Right lobe of liver (tissue), 6 donors: Measurements from ENCODE around the gene KDM4C. TPM values are rescaled to one million over a fixed set of nuclear protein-coding genes. Genes with fewer than 3 reads are reported as not detected.

Source experiments
- ATAC-seq, 4 donors: fragments of 200-7000 bp; cut with Tn5 transposase; one replicate each; pipeline ENCODE4 v1.9.1; 2020; ENCODE audit warnings: mild to moderate bottlenecking in 4 of 4, moderate library complexity in 4 of 4
- DNase-seq, 3 donors: peaks; one replicate each; pipeline ENCODE4 v3.0.0-alpha.2; 2020
- H3K27ac ChIP-seq, 3 donors: fragments of 200-600 bp; one replicate each; pipeline ENCODE4 v1.8.0; 2022
- H3K27me3 ChIP-seq, 2 donors: fragments of 200-600 bp; one replicate each; pipeline ENCODE4 v1.8.0; 2022
- H3K36me3 ChIP-seq, 4 donors: fragments of 200-600 bp; sonication (generic) in 1 of 4; one replicate each; pipeline versions ENCODE4 v1.5.1 to v1.8.0; 2017 to 2022; ENCODE audit warnings: control low read depth in 1 of 4
- H3K4me1 ChIP-seq, 4 donors: fragments of 200-600 bp; sonication (generic) in 1 of 4; one replicate each; pipeline versions ENCODE4 v1.5.1 to v1.8.0; 2017 to 2022; ENCODE audit warnings: control low read depth in 1 of 4
- H3K4me3 ChIP-seq, 3 donors: fragments of 200-600 bp; one replicate each; pipeline ENCODE4 v1.8.0; 2022
- H3K9me3 ChIP-seq, 4 donors: fragments of 200-600 bp; sonication (generic) in 1 of 4; one replicate each; pipeline versions ENCODE4 v1.5.1 to v1.8.0; 2017 to 2022; ENCODE audit warnings: control low read depth in 1 of 4
- CTCF ChIP-seq, 4 donors: fragments of 200-600 bp in 3 of 4; fragments of 450-650 bp in 1 of 4; IDR thresholded peaks; one replicate each; pipeline versions ENCODE4 v1.5.1 to v1.8.0; 2016 to 2022; ENCODE audit warnings: antibody characterized with exemption in 4 of 4, mild to moderate bottlenecking in 2 of 4
- POLR2A ChIP-seq: fragments of 450-650 bp; IDR thresholded peaks from one replicate; pipeline ENCODE4 v1.6.1; 2017; ENCODE audit warnings: antibody characterized with exemption, mild to moderate bottlenecking
- whole genome bisulfite sequencing: methylation state at CpG from one replicate; pipeline ENCODE4 v1.1.6; 2018; ENCODE audit warnings: low coverage, low lambda C conversion rate; ENCODE audit not compliant: insufficient coverage; ENCODE audit errors: missing lambda C conversion rate; 5-methylcytosine and 5-hydroxymethylcytosine counted together
- intact Hi-C, 2 donors: fragments of 100-400 bp; cut with DNase I; formaldehyde crosslinking; loops; one replicate each; pipeline versions ENCODE4 v1.11.2 to v1.14.1; 2022
- total RNA-seq, 6 experiments: library from RNA; depleted of rRNA in 2 of 6; stranded (reverse); fragments of >200 nt in 2 of 6; fragmentation: NEBNext Ultra II Directional in 3 of 6; extraction: Animal tissue kit (Norgen Biotek cat#: 25700) in 3 of 6; gene quantifications; one replicate each; pipeline versions ENCODE4 v1.1.0 to v1.2.4, GENCODE V29; 2016 to 2023
- donor health status: DM: no; HTN: yes; CAD: no.
- donor health status: DM: no; HTN: no; CAD: no.
- donor health status: DM: no; HTN: no; CAD: no.
- donor health status: DM: no; HTN: yes; CAD: no.
- donor health status: DM: no; HTN: yes; CAD: no.

The KDM4C gene
- total RNA-seq, 6 experiments from 2014 or later: 14.1 to 20.9 (median 15.3) TPM

GRCh38 chr9:7097040-7097715 is 339.4 kb downstream of the KDM4C start:
- Histone ChIP-seq H3K9me3 (no peaks in the 10 kb centered on the region), H3K4me1 (no peaks in the 10 kb centered on the region), H3K27me3 (no peaks in the 10 kb centered on the region), H3K36me3 (no peaks in the 10 kb centered on the region), H3K4me3 (no peak overlapping the region), H3K27ac (no peak overlapping the region)
- TF ChIP-seq POLR2A (no peak), CTCF (IDR thresholded peaks at IDR 0.05) (no peak)
- intact Hi-C loops: no loop called here
- 85% methylated on average over 5 of the region's 7 CpGs for WGBS
- ATAC-seq (no peak), DNase-seq (no peak)

GRCh38 chr9:7097785-7098752 is 340.3 kb downstream of the KDM4C start:
- intact Hi-C loops: no loop called here
- H3K4me1 ChIP-seq: no peaks in the 10 kb centered on the region
- no peak overlapping the region for H3K4me3 ChIP-seq
- WGBS: 80% methylated on average over 3 of the region's 3 CpGs
- TF ChIP-seq POLR2A: no peak
- no peak for TF ChIP-seq CTCF (IDR thresholded peaks at IDR 0.05)
- no peaks in the 10 kb centered on the region for H3K9me3 ChIP-seq
- no peaks in the 10 kb centered on the region for H3K36me3 ChIP-seq
- no peak for ATAC-seq
- DNase-seq: no peak
- no peaks in the 10 kb centered on the region for H3K27me3 ChIP-seq
- H3K27ac ChIP-seq: no peak overlapping the region

GRCh38 chr9:7103367-7103766 is 345.6 kb downstream of the KDM4C start:
- ATAC-seq: no peak
- Histone ChIP-seq H3K36me3 (peaks cover 0 to 5% (median 0%) of the 10 kb centered on the region in 4 donors), H3K9me3 (no peaks in the 10 kb centered on the region), H3K4me3 (no peak overlapping the region), H3K27me3 (no peaks in the 10 kb centered on the region), H3K4me1 (no peaks in the 10 kb centered on the region), H3K27ac (no peak overlapping the region)
- WGBS: 91% methylated on average over 7 of the region's 7 CpGs
- intact Hi-C loops: no loop called here
- TF ChIP-seq CTCF (IDR thresholded peaks at IDR 0.05): no peak
- no peak for TF ChIP-seq POLR2A
- no peak for DNase-seq

- Histone ChIP-seq H3K36me3 (peaks cover 0 to 5% (median 0%) of the 10 kb centered on the region in 4 donors), H3K9me3 (no peaks in the 10 kb centered on the region), H3K27ac (no peak overlapping the region), H3K4me1 (no peaks in the 10 kb centered on the region), H3K27me3 (no peaks in the 10 kb centered on the region), H3K4me3 (no peak overlapping the region)
- 87% methylated on average over 4 of the region's 6 CpGs for WGBS
- ATAC-seq (no peak), DNase-seq (no peak)
- TF ChIP-seq POLR2A: no peak
- no peak for TF ChIP-seq CTCF (IDR thresholded peaks at IDR 0.05)
- intact Hi-C loops: no loop called here
These were observed 346.0 kb downstream of the KDM4C start for GRCh38 chr9:7103771-7104170.
